Body of pancreas (tissue), 4 donors: Measurements from ENCODE around the gene GADD45GIP1.

ENCODE experiments used
- CTCF ChIP-seq, 7 experiments: fragments of 450-650 bp in 4 of 7; fragments of 200-600 bp in 3 of 7; sonication (generic) in 3 of 7; IDR thresholded peaks; one replicate each; pipeline ENCODE4 v1.5.1; 2016 to 2019; ENCODE audit warnings: antibody characterized with exemption in 7 of 7
- POLR2A ChIP-seq, 3 donors: fragments of 450-650 bp; IDR thresholded peaks; one replicate each; pipeline ENCODE4 v1.6.1; 2016; ENCODE audit warnings: antibody characterized with exemption in 3 of 3, mild to moderate bottlenecking in 2 of 3

- TF ChIP-seq CTCF (IDR thresholded peaks at IDR 0.05) (no peak), POLR2A (IDR thresholded peaks at IDR 0.05) (no peak)
Measured at GRCh38 chr19:12987781-12988180, 30.8 kb upstream of the GADD45GIP1 start.
